ENCODE results near the gene CACNG4.

DNA sequence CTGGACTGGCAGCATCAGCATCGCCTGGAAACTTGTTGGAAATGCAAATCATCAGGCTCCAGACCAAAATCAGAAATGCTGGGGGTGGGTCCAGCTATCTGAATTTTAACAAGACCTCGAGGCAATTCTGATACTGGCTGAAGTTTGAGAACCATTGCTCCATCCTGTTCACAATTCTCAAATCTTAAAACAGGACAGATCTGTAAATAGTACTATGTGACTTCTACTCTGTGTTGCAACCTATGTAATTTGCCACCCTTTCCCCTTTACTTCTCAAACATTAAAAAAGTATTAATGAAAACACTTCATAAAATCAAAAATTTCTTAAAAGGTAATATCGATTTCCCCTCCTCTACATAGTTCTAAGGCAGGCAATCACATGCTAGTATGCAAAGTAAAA, 108.4 kb downstream of the CACNG4 start:
- no peak for TF ChIP-seq CTCF (conservative IDR thresholded peaks at IDR 0.05)
- TF ChIP-seq ZFX (IDR thresholded peaks at IDR 0.05): no peak

Data from C4-2B (cell line).